Upper lobe of right lung (tissue), 1 donor: ENCODE data around the gene RXRA. TPM values are rescaled to one million over a fixed set of nuclear protein-coding genes. Genes with fewer than 3 reads are reported as not detected.
A peak's percentile ranks its signal among the peaks of the same experiment; 100 is the strongest.

ENCODE experiments used
- ATAC-seq: fragments of 200-7000 bp; cut with Tn5 transposase; one replicate; pipeline ENCODE4 v1.9.1; 2020; ENCODE audit warnings: mild to moderate bottlenecking, moderate library complexity
- DNase-seq: peaks from one replicate; pipeline ENCODE4 v3.0.0-alpha.2; 2020
- H3K27ac ChIP-seq: fragments of 200-600 bp; one replicate; pipeline ENCODE4 v1.8.0; 2022
- H3K27me3 ChIP-seq: fragments of 200-600 bp; one replicate; pipeline ENCODE4 v1.8.0; 2022; ENCODE audit warnings: mild to moderate bottlenecking
- H3K36me3 ChIP-seq: fragments of 200-600 bp; one replicate; pipeline ENCODE4 v1.8.0; 2022
- H3K4me1 ChIP-seq: fragments of 200-600 bp; one replicate; pipeline ENCODE4 v1.8.0; 2022
- H3K4me3 ChIP-seq: fragments of 200-600 bp; one replicate; pipeline ENCODE4 v1.8.0; 2022; ENCODE audit warnings: mild to moderate bottlenecking
- H3K9me3 ChIP-seq: fragments of 200-600 bp; one replicate; pipeline ENCODE4 v1.8.0; 2022
- intact Hi-C: fragments of 100-400 bp; cut with DNase I; formaldehyde crosslinking; loops from one replicate; pipeline ENCODE4 v1.11.0; 2022
- total RNA-seq: library from RNA; stranded (reverse); fragmentation: NEBNext Ultra II Directional; extraction: Animal tissue kit (Norgen Biotek cat#: 25700); gene quantifications from one replicate; pipeline ENCODE4 v1.2.1, GENCODE V29; 2021
- TF ChIP-seq, protein P1 (sequence below): fragments of 200-600 bp; IDR thresholded peaks from one replicate; pipeline ENCODE4 v1.8.0; 2022; ENCODE audit warnings: antibody characterized with exemption
- donor health status: DM: no; HTN: yes; CAD: no; lungs with severe emphysema.

RXRA gene
- total RNA-seq, 1 donor from 2014 or later = 80.6 TPM

- no peaks in the 10 kb centered on the region for H3K9me3 ChIP-seq
- peaks cover 14% of the 10 kb centered on the region for H3K4me1 ChIP-seq
- no peak overlapping the region for H3K27ac ChIP-seq
- DNase-seq = no peak
- H3K4me3 ChIP-seq = no peak overlapping the region
- intact Hi-C loops = no loop called here
- H3K36me3 ChIP-seq = no peaks in the 10 kb centered on the region
- ATAC-seq = no peak
- TF ChIP-seq, protein P1, sequence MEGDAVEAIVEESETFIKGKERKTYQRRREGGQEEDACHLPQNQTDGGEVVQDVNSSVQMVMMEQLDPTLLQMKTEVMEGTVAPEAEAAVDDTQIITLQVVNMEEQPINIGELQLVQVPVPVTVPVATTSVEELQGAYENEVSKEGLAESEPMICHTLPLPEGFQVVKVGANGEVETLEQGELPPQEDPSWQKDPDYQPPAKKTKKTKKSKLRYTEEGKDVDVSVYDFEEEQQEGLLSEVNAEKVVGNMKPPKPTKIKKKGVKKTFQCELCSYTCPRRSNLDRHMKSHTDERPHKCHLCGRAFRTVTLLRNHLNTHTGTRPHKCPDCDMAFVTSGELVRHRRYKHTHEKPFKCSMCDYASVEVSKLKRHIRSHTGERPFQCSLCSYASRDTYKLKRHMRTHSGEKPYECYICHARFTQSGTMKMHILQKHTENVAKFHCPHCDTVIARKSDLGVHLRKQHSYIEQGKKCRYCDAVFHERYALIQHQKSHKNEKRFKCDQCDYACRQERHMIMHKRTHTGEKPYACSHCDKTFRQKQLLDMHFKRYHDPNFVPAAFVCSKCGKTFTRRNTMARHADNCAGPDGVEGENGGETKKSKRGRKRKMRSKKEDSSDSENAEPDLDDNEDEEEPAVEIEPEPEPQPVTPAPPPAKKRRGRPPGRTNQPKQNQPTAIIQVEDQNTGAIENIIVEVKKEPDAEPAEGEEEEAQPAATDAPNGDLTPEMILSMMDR = no peak
- no peaks in the 10 kb centered on the region for H3K27me3 ChIP-seq
These were observed 34.0 kb upstream of the RXRA start for GRCh38 chr9:134291961-134292871.

DNA sequence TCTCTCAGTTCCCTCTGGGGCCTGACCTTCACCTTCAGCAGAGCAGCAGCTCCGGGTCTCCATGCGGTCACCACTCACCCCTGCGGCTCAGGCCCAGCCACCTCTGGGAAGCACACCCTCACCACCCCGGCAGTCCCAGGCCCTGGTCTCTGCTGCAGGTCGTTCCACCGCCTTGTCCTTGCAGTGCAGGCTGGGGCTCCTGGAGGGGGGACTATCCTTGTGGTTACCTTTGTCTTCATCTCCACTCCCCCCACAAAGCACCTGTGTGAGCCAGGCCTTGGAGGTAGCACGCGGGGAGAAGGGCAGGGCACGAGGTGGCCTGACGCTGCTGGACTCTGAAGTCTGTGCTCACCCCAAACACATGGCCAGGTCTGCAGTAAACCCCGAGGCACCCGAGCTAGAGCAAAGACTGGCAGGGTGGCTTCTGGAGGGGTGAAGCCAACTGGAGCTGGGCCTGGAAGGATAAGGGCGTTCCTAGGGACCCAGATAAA is 33.2 kb upstream of the RXRA start:
- Histone ChIP-seq H3K4me1 (peaks cover 14% of the 10 kb centered on the region), H3K27ac (no peak overlapping the region)
- intact Hi-C loops = no loop called here

GRCh38 chr9:134293611-134294152 is 32.6 kb upstream of the RXRA start:
- H3K27ac ChIP-seq = peak overlapping the region; percentile 30
- no peaks in the 10 kb centered on the region for H3K9me3 ChIP-seq
- no peaks in the 10 kb centered on the region for H3K27me3 ChIP-seq
- TF ChIP-seq, protein P1 = no peak
- peak overlapping the region; percentile 33 for H3K4me3 ChIP-seq
- ATAC-seq (peak; percentile 7), DNase-seq (no peak)
- intact Hi-C loops = no loop called here
- no peaks in the 10 kb centered on the region for H3K36me3 ChIP-seq
- H3K4me1 ChIP-seq = peaks cover 14% of the 10 kb centered on the region

More for the DNA sequence above, 33.2 kb upstream of the RXRA start:
- no peaks in the 10 kb centered on the region for H3K36me3 ChIP-seq
- H3K9me3 ChIP-seq = no peaks in the 10 kb centered on the region
- H3K27me3 ChIP-seq = no peaks in the 10 kb centered on the region
- H3K4me3 ChIP-seq = no peak overlapping the region
- ATAC-seq (no peak), DNase-seq (no peak)
- TF ChIP-seq, protein P1 = no peak

DNA sequence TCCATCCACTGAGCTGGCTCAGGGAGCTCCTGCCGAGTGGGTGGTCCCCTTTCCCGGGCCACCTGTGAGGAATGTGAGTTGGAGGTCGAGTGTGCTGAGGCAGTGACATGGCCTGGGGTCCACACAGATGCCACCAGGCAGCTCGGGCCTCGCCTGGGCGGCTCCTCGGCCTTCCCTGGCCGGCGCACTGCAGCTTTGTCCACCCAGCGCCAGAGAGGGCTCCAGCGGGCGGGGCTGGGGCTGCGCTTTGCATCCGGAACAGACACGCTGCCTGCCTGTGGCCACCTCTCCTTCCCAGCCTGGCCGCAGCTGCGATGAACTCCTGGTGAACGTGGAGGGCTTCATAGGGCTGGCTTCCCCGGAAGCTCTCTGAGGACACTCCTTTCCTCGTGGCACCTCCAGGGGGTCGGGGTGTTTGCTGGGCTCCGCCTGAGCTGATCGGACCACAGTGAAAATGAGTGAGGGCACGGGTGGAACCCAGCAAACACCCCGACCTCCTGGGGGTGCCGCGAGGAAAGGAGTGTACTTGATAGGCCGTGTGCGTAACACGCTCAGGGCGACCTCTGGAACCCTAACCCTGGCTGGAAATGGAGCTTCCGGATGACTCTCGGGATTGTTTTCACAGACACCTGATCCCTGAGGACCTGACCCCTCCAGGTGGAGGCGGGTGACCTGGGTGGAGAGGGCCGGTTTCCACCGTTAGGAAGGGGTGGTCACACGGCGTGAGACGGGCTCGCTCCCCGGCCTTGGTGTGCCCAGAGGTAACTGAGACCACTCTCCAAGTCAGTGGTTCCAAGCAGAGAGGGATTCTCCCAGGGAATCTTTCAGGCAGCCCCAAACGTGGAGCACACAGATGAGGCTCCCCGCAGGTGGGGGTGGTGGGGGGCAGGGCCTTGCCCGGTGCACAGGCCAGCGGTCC is 31.8 kb upstream of the RXRA start:
- H3K27me3 ChIP-seq = no peaks in the 10 kb centered on the region
- H3K4me3 ChIP-seq = peak overlapping the region; percentile 33
- no peaks in the 10 kb centered on the region for H3K36me3 ChIP-seq
- no peaks in the 10 kb centered on the region for H3K9me3 ChIP-seq
- TF ChIP-seq, protein P1 = no peak
- peak; percentile 15 for ATAC-seq
- peak overlapping the region; percentile 30 for H3K27ac ChIP-seq
- no peak for DNase-seq
- H3K4me1 ChIP-seq = peaks cover 14% of the 10 kb centered on the region
- intact Hi-C loops = no loop called here

GRCh38 chr9:134295101-134295745 is 31.0 kb upstream of the RXRA start:
- H3K27ac ChIP-seq = no peak overlapping the region
- H3K4me1 ChIP-seq = peaks cover 14% of the 10 kb centered on the region
- H3K4me3 ChIP-seq = no peak overlapping the region
- ATAC-seq = no peak
- no peaks in the 10 kb centered on the region for H3K36me3 ChIP-seq
- no peaks in the 10 kb centered on the region for H3K27me3 ChIP-seq
- H3K9me3 ChIP-seq = no peaks in the 10 kb centered on the region
- DNase-seq = no peak
- TF ChIP-seq, protein P1 = no peak
- intact Hi-C loops = no loop called here
